ENCODE data around the gene VWA3B.

- TF ChIP-seq, protein P1, sequence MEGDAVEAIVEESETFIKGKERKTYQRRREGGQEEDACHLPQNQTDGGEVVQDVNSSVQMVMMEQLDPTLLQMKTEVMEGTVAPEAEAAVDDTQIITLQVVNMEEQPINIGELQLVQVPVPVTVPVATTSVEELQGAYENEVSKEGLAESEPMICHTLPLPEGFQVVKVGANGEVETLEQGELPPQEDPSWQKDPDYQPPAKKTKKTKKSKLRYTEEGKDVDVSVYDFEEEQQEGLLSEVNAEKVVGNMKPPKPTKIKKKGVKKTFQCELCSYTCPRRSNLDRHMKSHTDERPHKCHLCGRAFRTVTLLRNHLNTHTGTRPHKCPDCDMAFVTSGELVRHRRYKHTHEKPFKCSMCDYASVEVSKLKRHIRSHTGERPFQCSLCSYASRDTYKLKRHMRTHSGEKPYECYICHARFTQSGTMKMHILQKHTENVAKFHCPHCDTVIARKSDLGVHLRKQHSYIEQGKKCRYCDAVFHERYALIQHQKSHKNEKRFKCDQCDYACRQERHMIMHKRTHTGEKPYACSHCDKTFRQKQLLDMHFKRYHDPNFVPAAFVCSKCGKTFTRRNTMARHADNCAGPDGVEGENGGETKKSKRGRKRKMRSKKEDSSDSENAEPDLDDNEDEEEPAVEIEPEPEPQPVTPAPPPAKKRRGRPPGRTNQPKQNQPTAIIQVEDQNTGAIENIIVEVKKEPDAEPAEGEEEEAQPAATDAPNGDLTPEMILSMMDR (IDR thresholded peaks at IDR 0.05) = no peak
- TF ChIP-seq ZFX (IDR thresholded peaks at IDR 0.05; ENCODE audit: borderline replicate concordance) = no peak
These were observed 226.7 kb downstream of the VWA3B start for GRCh38 chr2:98313492-98314250.
